K562 (cell line): ENCODE measurements around the gene NQO2. TPM values are rescaled to one million over a fixed set of nuclear protein-coding genes. Genes with fewer than 3 reads are reported as not detected.
A peak's percentile ranks its signal among the peaks of the same experiment; 100 is the strongest.

ENCODE experiments used
- ARHGAP35 ChIP-seq: fragments of 450-650 bp; IDR thresholded peaks from 2 replicates; pipeline ENCODE4 v1.6.1; 2018; ENCODE audit not compliant: partially characterized antibody
- ATF1 ChIP-seq, 2 experiments: fragments of 450-650 bp in 1 of 2; IDR thresholded peaks; 2 replicates each; pipeline ENCODE4 v1.6.1; 2016; ENCODE audit warnings: missing compliant biosample characterization in 1 of 2, missing genetic modification characterization in 1 of 2
- ELK1 ChIP-seq: sonication (generic); formaldehyde crosslinking; IDR thresholded peaks from 2 replicates; pipeline ENCODE4 v1.8.1; 2022; ENCODE audit warnings: missing genetic modification reagents
- FUS ChIP-seq: fragments of 200-400 bp; formaldehyde crosslinking; optimal IDR thresholded peaks from 2 replicates; pipeline ENCODE3; 2017; ENCODE audit warnings: low read depth, low read length
- HLTF ChIP-seq: fragments of 450-650 bp; IDR thresholded peaks from 2 replicates; pipeline ENCODE4 v1.6.1; 2016
- L3MBTL2 ChIP-seq: fragments of 450-650 bp; IDR thresholded peaks from 2 replicates; pipeline ENCODE4 v1.6.1; 2016; ENCODE audit warnings: mild to moderate bottlenecking, moderate library complexity
- PATZ1 ChIP-seq: fragments of 250-450 bp; sonication (Bioruptor Pico); IDR thresholded peaks from 2 replicates; pipeline ENCODE4 v1.5.0; 2020; ENCODE audit warnings: mild to moderate bottlenecking, borderline replicate concordance
- RFX1 ChIP-seq: fragments of 450-650 bp; IDR thresholded peaks from 2 replicates; pipeline ENCODE4 v1.6.1; 2016; ENCODE audit warnings: mild to moderate bottlenecking, moderate library complexity
- RFX7 ChIP-seq: fragments of 250-450 bp; sonication (Bioruptor Pico); IDR thresholded peaks from 2 replicates; pipeline ENCODE4 v1.5.1; 2021; ENCODE audit warnings: mild to moderate bottlenecking
- ZBTB49 ChIP-seq: sonication (generic); formaldehyde crosslinking; IDR thresholded peaks from 2 replicates; pipeline ENCODE4 v1.8.0; 2022; ENCODE audit warnings: missing genetic modification reagents, mild to moderate bottlenecking, borderline replicate concordance
- ZNF232 ChIP-seq: sonication (generic); formaldehyde crosslinking; IDR thresholded peaks from 2 replicates; pipeline ENCODE4 v1.8.0; 2022; ENCODE audit warnings: mild to moderate bottlenecking, missing genetic modification reagents
- ZNF431 ChIP-seq: sonication (generic); formaldehyde crosslinking; IDR thresholded peaks from 2 replicates; pipeline ENCODE4 v1.8.0; 2022; ENCODE audit warnings: mild to moderate bottlenecking, missing genetic modification reagents
- ZNF512 ChIP-seq: IDR thresholded peaks from 2 replicates; pipeline ENCODE4 v1.6.1; 2016; ENCODE audit warnings: missing genetic modification characterization, missing compliant biosample characterization
- ZNF609 ChIP-seq: sonication (generic); formaldehyde crosslinking; IDR thresholded peaks from 2 replicates; pipeline ENCODE4 v1.8.1; 2023; ENCODE audit warnings: missing genetic modification reagents, mild to moderate bottlenecking, borderline replicate concordance
- polyA plus RNA-seq, 8 experiments: library from polyadenylated mRNA; depleted of rRNA in 4 of 8; stranded (reverse) in 5 of 8; unstranded in 3 of 8; fragments of >200 nt; fragmentation: Nextera tagmentation in 2 of 8; fragmentation: Illumina TruSeq in 1 of 8; extraction: Ambion mirVana in 2 of 8; extraction: Trizol in 1 of 8; gene quantifications; 2 replicates each; pipeline versions ENCODE4 v1.2.1 to v1.2.3, GENCODE V29; 2011 to 2014; ENCODE audit warnings: inconsistent platforms in 1 of 8, missing spikeins in 1 of 8
- total RNA-seq, 7 experiments: library from RNA; depleted of rRNA in 6 of 7; stranded (reverse); fragments of >200 nt in 6 of 7; fragmentation: Illumina TruSeq in 2 of 7; extraction: Trizol in 2 of 7; gene quantifications; 2 replicates each; pipeline versions ENCODE4 v1.2.1 to v1.2.3, GENCODE V29; 2011 to 2021; ENCODE audit warnings: low replicate concordance in 1 of 7

The NQO2 gene
- total and polyA plus RNA-seq, 9 of the 15 experiments (the other 6 are each of a cell fraction or from before 2014, with no cell fraction given): 54.6 to 214 (median 116) TPM

DNA sequence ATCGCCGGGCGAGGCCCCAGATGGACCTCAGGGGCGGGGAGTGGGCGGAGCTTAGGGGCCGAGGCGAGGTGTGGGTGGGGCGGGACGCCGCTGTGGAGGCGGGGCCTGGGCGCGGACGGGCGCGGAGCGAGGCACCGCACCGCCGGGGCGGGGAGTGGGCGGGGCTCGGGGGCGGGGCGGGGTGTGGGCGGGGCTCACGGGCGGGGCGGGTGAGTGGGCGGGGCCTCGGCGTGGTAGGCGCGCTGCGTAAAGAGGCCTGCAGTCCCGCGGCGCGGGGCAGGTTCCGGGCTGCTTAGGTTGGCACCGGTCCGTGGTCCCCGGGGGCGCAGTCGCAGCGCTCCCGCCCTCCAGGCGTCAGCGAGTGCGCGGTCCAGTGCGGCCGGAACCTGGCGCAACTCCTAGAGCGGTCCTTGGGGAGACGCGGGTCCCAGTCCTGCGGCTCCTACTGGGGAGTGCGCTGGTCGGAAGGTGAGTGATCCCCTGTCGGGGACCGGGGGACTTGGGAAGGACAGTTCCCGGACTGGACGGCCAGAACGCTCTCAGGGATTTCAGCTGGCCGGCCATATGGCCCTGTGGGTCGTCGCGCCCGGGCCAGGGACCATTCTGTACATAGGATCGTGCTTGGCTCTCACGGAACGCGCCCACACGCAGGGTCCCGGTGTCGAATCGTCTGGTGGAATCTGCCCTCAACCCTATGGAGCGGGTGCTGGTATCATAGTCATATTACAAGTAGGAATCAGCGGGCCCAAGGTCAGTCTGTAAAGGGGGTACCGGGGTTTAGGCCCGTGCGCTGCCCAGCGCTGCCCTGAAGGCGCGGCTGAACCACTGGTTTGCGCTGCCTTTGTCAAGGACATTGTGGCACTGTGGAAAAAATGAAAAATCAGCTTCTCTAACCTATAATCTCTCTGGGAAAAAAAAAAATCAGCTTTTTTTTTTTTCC is at the start of gene NQO2 (continued):
- TF ChIP-seq ZNF609 (CRISPR knock-in tag) (no peak), PATZ1 (CRISPR knock-in tag) (no peak), ZNF431 (CRISPR knock-in tag) (no peak), ZNF512 (no peak; the same call in 1 of the 2 replicates), HLTF (peak; percentile 52; the same call in 1 of the 2 replicates), ATF1 (CRISPR knock-in tag; IDR thresholded peaks at IDR 0.05) (no peak), ATF1 (tag; IDR thresholded peaks at IDR 0.05) (peak; percentile 62), FUS (no peak), RFX7 (CRISPR knock-in tag) (no peak; the same call in 1 of the 2 replicates), ZBTB49 (CRISPR knock-in tag) (no peak), ELK1 (CRISPR knock-in tag) (no peak), RFX1 (no peak), L3MBTL2 (peak; percentile 58; the same call in 1 of the 2 replicates), ARHGAP35 (no peak), ZNF232 (0 out of 2 replicates have a peak, but pooled peaks have one; percentile 51)
